ENCODE measurements around the gene ZNF549. TPM values are rescaled to one million over a fixed set of nuclear protein-coding genes. Genes with fewer than 3 reads are reported as not detected.

Gene ZNF549
- total and polyA plus RNA-seq, 10 of the 15 experiments (the other 5 are each of a cell fraction or from before 2014, with no cell fraction given) = 0.73 to 4.0 (median 2.3) TPM

- TF ChIP-seq ATF2 (IDR thresholded peaks at IDR 0.05; ENCODE audit: low read length) (no peak), TAF1 (IDR thresholded peaks at IDR 0.05; ENCODE audit: borderline replicate concordance, low read depth, low read length) (no peak), KAT2A (conservative IDR thresholded peaks at IDR 0.05; ENCODE audit: control insufficient read depth, low read depth, low read length) (no peak), NR2F1 (conservative IDR thresholded peaks at IDR 0.05) (0 out of 2 replicates have a peak, but pooled peaks have one; percentile 31), POLR2AphosphoS5 (IDR thresholded peaks at IDR 0.05; ENCODE audit: low read length) (peak; percentile 73; the same call in 1 of the 2 replicates), SP1 (IDR thresholded peaks at IDR 0.05; ENCODE audit: low read depth, low read length) (peak; percentile 79), MLLT1 (IDR thresholded peaks at IDR 0.05) (no peak), IKZF2 (IDR thresholded peaks at IDR 0.05) (no peak), ZSCAN29 (IDR thresholded peaks at IDR 0.05) (no peak), RELA (IDR thresholded peaks at IDR 0.05; ENCODE audit: borderline replicate concordance, partially characterized antibody) (no peak), SMARCA5 (IDR thresholded peaks at IDR 0.05) (no peak), GABPA (IDR thresholded peaks at IDR 0.05; ENCODE audit: low read depth) (peak; percentile 93), ZNF687 (IDR thresholded peaks at IDR 0.05) (0 out of 2 replicates have a peak, but pooled peaks have one; percentile 23), MAX (IDR thresholded peaks at IDR 0.05; ENCODE audit: low read depth, low read length) (0 out of 2 replicates have a peak, but pooled peaks have one; percentile 31), CHD1 (IDR thresholded peaks at IDR 0.05; ENCODE audit: low read depth, low read length) (no peak), ZNF207 (IDR thresholded peaks at IDR 0.05; ENCODE audit: borderline replicate concordance) (no peak; the same call in 1 of the 2 replicates), MEF2A (IDR thresholded peaks at IDR 0.05; ENCODE audit: insufficient read depth, low read depth, low read length) (no peak), SREBF1 (IDR thresholded peaks at IDR 0.05; ENCODE audit: low read length) (peak; percentile 62), DPF2 (IDR thresholded peaks at IDR 0.05) (0 out of 2 replicates have a peak, but pooled peaks have one; percentile 50), HDAC2 (IDR thresholded peaks at IDR 0.05) (no peak), RFX5 (IDR thresholded peaks at IDR 0.05; ENCODE audit: low read depth, low read length) (no peak)
Measured at GRCh38 chr19:57578487-57579205, 51.5 kb downstream of the ZNF549 start, which contains the start of gene ZNF416 (continued).

All from GM12878 (cell line).